Spleen (tissue), 13 donors: ENCODE data around the gene FTCDNL1. TPM values are rescaled to one million over a fixed set of nuclear protein-coding genes. Genes with fewer than 3 reads are reported as not detected.
A peak's percentile ranks its signal among the peaks of the same experiment; 100 is the strongest.

Source experiments
- DNase-seq: peaks from one replicate; pipeline ENCODE4 v3.0.0-alpha.2; 2020
- H3K27ac ChIP-seq, 8 donors: fragments of 200-600 bp; sonication (generic) in 7 of 8; 1 replicate in 4 of 8; 2 replicates in 4 of 8; pipeline versions ENCODE4 v1.5.0 to v1.8.0; 2016 to 2021; ENCODE audit warnings: inconsistent platforms in 4 of 8, mild to moderate bottlenecking in 4 of 8, moderate library complexity in 1 of 8
- H3K27me3 ChIP-seq, 7 donors: fragments of 200-600 bp; sonication (generic) in 6 of 7; replicated peaks in 1 of 7; 1 replicate in 4 of 7; 2 replicates in 3 of 7; pipeline versions ENCODE4 v1.5.0 to v1.8.0; 2016 to 2021; ENCODE audit warnings: inconsistent platforms in 3 of 7, mild to moderate bottlenecking in 1 of 7
- H3K36me3 ChIP-seq, 6 donors: fragments of 200-600 bp; sonication (generic) in 5 of 6; 1 replicate in 4 of 6; 2 replicates in 2 of 6; pipeline versions ENCODE4 v1.5.0 to v1.8.0; 2016 to 2021; ENCODE audit warnings: inconsistent platforms in 2 of 6
- H3K4me1 ChIP-seq, 6 donors: fragments of 200-600 bp; sonication (generic) in 5 of 6; 1 replicate in 3 of 6; 2 replicates in 3 of 6; pipeline versions ENCODE4 v1.5.0 to v1.8.0; 2016 to 2021; ENCODE audit warnings: inconsistent platforms in 3 of 6
- H3K4me3 ChIP-seq, 8 donors: fragments of 200-600 bp; sonication (generic) in 7 of 8; 1 replicate in 4 of 8; 2 replicates in 4 of 8; pipeline versions ENCODE4 v1.5.0 to v1.8.0; 2016 to 2021; ENCODE audit warnings: inconsistent platforms in 4 of 8, mild to moderate bottlenecking in 4 of 8, moderate library complexity in 2 of 8
- H3K9me3 ChIP-seq, 8 donors: fragments of 200-600 bp; sonication (generic) in 7 of 8; 1 replicate in 4 of 8; 2 replicates in 4 of 8; pipeline versions ENCODE4 v1.5.0 to v1.8.0; 2016 to 2021; ENCODE audit warnings: inconsistent platforms in 4 of 8
- CTCF ChIP-seq, 11 experiments: fragments of 200-600 bp in 7 of 11; fragments of 450-650 bp in 4 of 11; sonication (generic) in 4 of 11; IDR thresholded peaks in 8 of 11; conservative IDR thresholded peaks in 3 of 11; 1 replicate in 7 of 11; 2 replicates in 4 of 11; pipeline versions ENCODE4 v1.4.0 to v1.8.0; 2016 to 2021; ENCODE audit warnings: antibody characterized with exemption in 11 of 11, inconsistent platforms in 4 of 11, mild to moderate bottlenecking in 1 of 11
- POLR2A ChIP-seq, 3 donors: fragments of 450-650 bp; IDR thresholded peaks; one replicate each; pipeline ENCODE4 v1.5.1; 2017; ENCODE audit warnings: antibody characterized with exemption in 3 of 3, mild to moderate bottlenecking in 1 of 3
- POLR2AphosphoS5 ChIP-seq, 3 donors: sonication (generic); formaldehyde crosslinking; IDR thresholded peaks; one replicate each; pipeline ENCODE4 v1.5.1; 2017; ENCODE audit warnings: antibody characterized with exemption in 3 of 3
- WGBS, 5 donors: extraction: QIAGEN DNeasy Blood & Tissue Kit in 3 of 5; methylation state at CpG; one replicate each; pipeline versions ENCODE4 v1.1.5 to v1.1.7; 2013 to 2018; 5-methylcytosine and 5-hydroxymethylcytosine counted together
- intact Hi-C: fragments of 100-400 bp; cut with DNase I; formaldehyde crosslinking; loops from one replicate; pipeline ENCODE4 v1.15.0; 2023; ENCODE audit warnings: low total_unique reads
- long read RNA-seq, 2 donors: transcript quantifications; one replicate each; lab custom pipeline, GENCODE V29; 2026
- polyA plus RNA-seq, 3 donors: library from polyadenylated mRNA; stranded (reverse); fragments of 200-250 nt; gene quantifications; one replicate each; pipeline ENCODE4 v1.2.1, GENCODE V29; 2013
- total RNA-seq, 7 donors: library from RNA; depleted of rRNA in 3 of 7; stranded (reverse); fragments of >200 nt in 3 of 7; fragmentation: NEBNext Ultra II Directional in 4 of 7; extraction: Animal tissue kit (Norgen Biotek cat#: 25700) in 4 of 7; gene quantifications; one replicate each; pipeline versions ENCODE4 v1.1.0 to v1.2.1, GENCODE V29; 2016 to 2021
- donor health status: healthy with polysubstance abuse.
- donor health status: DM: no; HTN: no; CAD: no; lungs with moderate emphysema.
- donor health status: DM: no; HTN: no; CAD: no.
- donor health status: Bipolar disorder and iron deficiency.
- donor health status: healthy.
- donor health status: DM: no; HTN: no; CAD: no.
- donor health status: DM: yes; HTN: yes; CAD: no.

FTCDNL1 gene
- total RNA-seq (10 to 100 TPM in 1 of 7 donors, 1 to 10 TPM in 6; 4.9 to 10.3 (median 8.0) TPM), polyA plus RNA-seq (1 to 10 TPM; 2.1 to 3.7 (median 3.1) TPM)
- long read RNA-seq, donor 1: 0 reads
- long read RNA-seq, donor 2: 0 reads

- H3K9me3 ChIP-seq: no peaks in the 10 kb centered on the region
- peak within 1 kb of the TSS; percentile 62 to 95 (median 76) for H3K4me3 ChIP-seq
- H3K27me3 ChIP-seq: peaks cover 0 to 7% (median 0%) of the 10 kb centered on the region in 7 donors
- intact Hi-C loops: no loop called here
- peaks cover 0 to 28% (median 19%) of the 10 kb centered on the region in 6 donors for H3K4me1 ChIP-seq
- peak within 1 kb of the TSS; percentile 74 to 89 (median 86) for H3K27ac ChIP-seq
- DNase-seq: peak; percentile 94
- 0 to 1% (median 1%) methylated on average over 22 to 80 of the region's 80 CpGs for WGBS, 5 donors
- H3K36me3 ChIP-seq: no peaks in the 10 kb centered on the region
- TF ChIP-seq POLR2A (IDR thresholded peaks at IDR 0.05) (no peak), CTCF (IDR thresholded peaks at IDR 0.05 in 8 of 11, conservative IDR thresholded peaks at IDR 0.05 in 3 of 11) (peak in 10 of 11 experiments; percentile 18 to 56 (median 46)), POLR2AphosphoS5 (IDR thresholded peaks at IDR 0.05) (peak; percentile 39 to 72 (median 72))
Observed at GRCh38 chr2:199850718-199851500, at the start of gene FTCDNL1. FTCDNL1 (minus strand) TSS chr2:199851192; CDS start chr2:199848962, 2,230 bp downstream.

GRCh38 chr2:199896617-199897016 is 45.6 kb upstream of the FTCDNL1 start:
- no peak overlapping the region for H3K27ac ChIP-seq
- TF ChIP-seq CTCF (IDR thresholded peaks at IDR 0.05 in 8 of 11, conservative IDR thresholded peaks at IDR 0.05 in 3 of 11) (no peak), POLR2AphosphoS5 (IDR thresholded peaks at IDR 0.05) (no peak), POLR2A (IDR thresholded peaks at IDR 0.05) (no peak)
- intact Hi-C loops: no loop called here
- peaks cover 0 to 4% (median 0%) of the 10 kb centered on the region in 8 donors for H3K9me3 ChIP-seq
- WGBS, 5 donors: 61 to 75% (median 69%) methylated on average over 2 of the region's 2 CpGs
- H3K4me1 ChIP-seq: no peaks in the 10 kb centered on the region
- DNase-seq: no peak
- H3K4me3 ChIP-seq: no peak overlapping the region
- H3K27me3 ChIP-seq: no peaks in the 10 kb centered on the region
- H3K36me3 ChIP-seq: no peaks in the 10 kb centered on the region

GRCh38 chr2:199895406-199895805 is 44.4 kb upstream of the FTCDNL1 start:
- intact Hi-C loops: no loop called here
- Histone ChIP-seq H3K36me3 (no peaks in the 10 kb centered on the region), H3K9me3 (peaks cover 0 to 4% (median 0%) of the 10 kb centered on the region in 8 donors), H3K27me3 (no peaks in the 10 kb centered on the region), H3K4me3 (no peak overlapping the region), H3K4me1 (no peaks in the 10 kb centered on the region), H3K27ac (no peak overlapping the region)
- TF ChIP-seq POLR2AphosphoS5 (IDR thresholded peaks at IDR 0.05): no peak
- no peak for TF ChIP-seq CTCF (IDR thresholded peaks at IDR 0.05 in 8 of 11, conservative IDR thresholded peaks at IDR 0.05 in 3 of 11)
- TF ChIP-seq POLR2A (IDR thresholded peaks at IDR 0.05): no peak
- DNase-seq: no peak
- WGBS, 5 donors: 85 to 93% (median 91%) methylated on average over 3 of the region's 3 CpGs
